OCI-LY1 (cell line): ENCODE results near the gene COL16A1.

Source experiments
- H2AFZ ChIP-seq: fragments of 200-600 bp; sonication (generic), shearing (Covaris generic); 2 replicates; pipeline ENCODE4 v1.6.0; 2014; ENCODE audit warnings: antibody characterized with exemption, mild to moderate bottlenecking, low read length
- H3F3A ChIP-seq: fragments of 200-600 bp; sonication (generic), shearing (Covaris generic); 2 replicates; pipeline ENCODE4 v1.6.0; 2014; ENCODE audit warnings: mild to moderate bottlenecking, antibody characterized with exemption, low read length, moderate library complexity; ENCODE audit not compliant: insufficient read depth
- H3K27ac ChIP-seq: fragments of 200-600 bp; sonication (generic); 2 replicates; pipeline ENCODE4 v1.5.1; 2014; ENCODE audit warnings: low read length, mixed run types, mild to moderate bottlenecking, low read depth; ENCODE audit not compliant: poor library complexity, severe bottlenecking
- H3K27me3 ChIP-seq: fragments of 200-600 bp; sonication (generic); 2 replicates; pipeline ENCODE4 v1.6.0; 2014; ENCODE audit warnings: antibody characterized with exemption, mild to moderate bottlenecking, low read length, moderate library complexity; ENCODE audit not compliant: insufficient read depth
- H3K36me3 ChIP-seq: fragments of 200-600 bp; sonication (generic); 2 replicates; pipeline ENCODE4 v1.6.1; 2014; ENCODE audit warnings: mild to moderate bottlenecking, antibody characterized with exemption, low read length, moderate library complexity, mixed read lengths; ENCODE audit not compliant: insufficient read depth
- H3K4me1 ChIP-seq: fragments of 200-600 bp; sonication (generic); 2 replicates; pipeline ENCODE4 v1.5.1; 2014; ENCODE audit warnings: mild to moderate bottlenecking, low read length, moderate library complexity; ENCODE audit not compliant: insufficient read depth, severe bottlenecking
- H3K4me2 ChIP-seq: fragments of 200-600 bp; sonication (generic), shearing (Covaris generic); 2 replicates; pipeline ENCODE4 v1.6.1; 2014; ENCODE audit warnings: low read length
- H3K4me3 ChIP-seq: fragments of 200-600 bp; sonication (generic); 2 replicates; pipeline ENCODE4 v1.5.1; 2014; ENCODE audit warnings: low read length, low read depth, mild to moderate bottlenecking, mixed read lengths; ENCODE audit not compliant: poor library complexity, severe bottlenecking
- H3K79me2 ChIP-seq: fragments of 200-600 bp; shearing (Covaris generic); 2 replicates; pipeline ENCODE4 v1.6.1; 2016; ENCODE audit warnings: mixed run types, low read length, mixed read lengths; ENCODE audit not compliant: insufficient read depth
- H3K9ac ChIP-seq: fragments of 200-600 bp; sonication (generic), shearing (Covaris generic); 2 replicates; pipeline ENCODE4 v1.6.1; 2014; ENCODE audit warnings: mild to moderate bottlenecking, low read length, mixed read lengths
- H3K9me2 ChIP-seq: fragments of 200-600 bp; sonication (generic), shearing (Covaris generic); 2 replicates; pipeline ENCODE4 v1.6.1; 2014; ENCODE audit warnings: low read depth, mild to moderate bottlenecking, low read length, mixed read lengths
- H3K9me3 ChIP-seq: fragments of 200-600 bp; shearing (Covaris generic); 2 replicates; pipeline ENCODE4 v1.6.1; 2014; ENCODE audit warnings: low read length, mixed read lengths
- H4K20me1 ChIP-seq: fragments of 200-600 bp; sonication (generic), shearing (Covaris generic); 2 replicates; pipeline ENCODE4 v1.6.0; 2016; ENCODE audit warnings: mild to moderate bottlenecking, low read length; ENCODE audit not compliant: insufficient read depth
- EZH2 ChIP-seq: fragments of 200-600 bp; sonication (generic), shearing (Covaris generic); IDR thresholded peaks from 2 replicates; pipeline ENCODE4 v1.8.0; 2017; ENCODE audit warnings: borderline replicate concordance, mixed run types, mild to moderate bottlenecking, antibody characterized with exemption, low read length, moderate library complexity, mixed read lengths
- TF ChIP-seq, protein P1 (sequence below): fragments of 200-600 bp; sonication (generic), shearing (Covaris generic); IDR thresholded peaks from 2 replicates; pipeline ENCODE4 v1.5.1; 2017; ENCODE audit warnings: mild to moderate bottlenecking, antibody characterized with exemption, low read length, moderate library complexity, mixed read lengths

COL16A1 gene

GRCh38 chr1:31735571-31735970 lies 31.8 kb upstream of the COL16A1 start:
- no peaks in the 10 kb centered on the region for H3K9me2 ChIP-seq
- no peak overlapping the region for H3K9ac ChIP-seq
- no peak overlapping the region for H3K27ac ChIP-seq
- H2AFZ ChIP-seq = no peak overlapping the region
- H3K27me3 ChIP-seq = no peaks in the 10 kb centered on the region; the same call in 1 of the 2 replicates
- no peak overlapping the region for H3K4me2 ChIP-seq
- H3K4me3 ChIP-seq = no peak overlapping the region
- no peaks in the 10 kb centered on the region for H4K20me1 ChIP-seq
- no peaks in the 10 kb centered on the region for H3K9me3 ChIP-seq
- H3K79me2 ChIP-seq = no peaks in the 10 kb centered on the region
- peaks cover 6% of the 10 kb centered on the region for H3K4me1 ChIP-seq
- TF ChIP-seq, protein P1, sequence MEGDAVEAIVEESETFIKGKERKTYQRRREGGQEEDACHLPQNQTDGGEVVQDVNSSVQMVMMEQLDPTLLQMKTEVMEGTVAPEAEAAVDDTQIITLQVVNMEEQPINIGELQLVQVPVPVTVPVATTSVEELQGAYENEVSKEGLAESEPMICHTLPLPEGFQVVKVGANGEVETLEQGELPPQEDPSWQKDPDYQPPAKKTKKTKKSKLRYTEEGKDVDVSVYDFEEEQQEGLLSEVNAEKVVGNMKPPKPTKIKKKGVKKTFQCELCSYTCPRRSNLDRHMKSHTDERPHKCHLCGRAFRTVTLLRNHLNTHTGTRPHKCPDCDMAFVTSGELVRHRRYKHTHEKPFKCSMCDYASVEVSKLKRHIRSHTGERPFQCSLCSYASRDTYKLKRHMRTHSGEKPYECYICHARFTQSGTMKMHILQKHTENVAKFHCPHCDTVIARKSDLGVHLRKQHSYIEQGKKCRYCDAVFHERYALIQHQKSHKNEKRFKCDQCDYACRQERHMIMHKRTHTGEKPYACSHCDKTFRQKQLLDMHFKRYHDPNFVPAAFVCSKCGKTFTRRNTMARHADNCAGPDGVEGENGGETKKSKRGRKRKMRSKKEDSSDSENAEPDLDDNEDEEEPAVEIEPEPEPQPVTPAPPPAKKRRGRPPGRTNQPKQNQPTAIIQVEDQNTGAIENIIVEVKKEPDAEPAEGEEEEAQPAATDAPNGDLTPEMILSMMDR = no peak
- TF ChIP-seq EZH2 = no peak
- no peaks in the 10 kb centered on the region for H3K36me3 ChIP-seq
- H3F3A ChIP-seq = no peaks in the 10 kb centered on the region

- no peaks in the 10 kb centered on the region for H3K9me3 ChIP-seq
- no peaks in the 10 kb centered on the region; the same call in 1 of the 2 replicates for H3K27me3 ChIP-seq
- H3K79me2 ChIP-seq = no peaks in the 10 kb centered on the region
- no peak for TF ChIP-seq EZH2
- H3K9ac ChIP-seq = no peak overlapping the region
- no peak overlapping the region for H2AFZ ChIP-seq
- no peak overlapping the region for H3K4me2 ChIP-seq
- peaks cover 6% of the 10 kb centered on the region for H3K4me1 ChIP-seq
- no peaks in the 10 kb centered on the region for H3F3A ChIP-seq
- no peak overlapping the region for H3K4me3 ChIP-seq
- no peaks in the 10 kb centered on the region for H3K9me2 ChIP-seq
- H3K27ac ChIP-seq = no peak overlapping the region
- H3K36me3 ChIP-seq = no peaks in the 10 kb centered on the region
- H4K20me1 ChIP-seq = no peaks in the 10 kb centered on the region
Measured at GRCh38 chr1:31734582-31735107, 30.8 kb upstream of the COL16A1 start.

GRCh38 chr1:31733389-31734219 lies 29.8 kb upstream of the COL16A1 start:
- Histone ChIP-seq H3K27me3 (no peaks in the 10 kb centered on the region; the same call in 1 of the 2 replicates), H3K4me1 (no peaks in the 10 kb centered on the region), H2AFZ (no peak overlapping the region), H3K36me3 (no peaks in the 10 kb centered on the region), H3K9me3 (no peaks in the 10 kb centered on the region), H3F3A (no peaks in the 10 kb centered on the region), H3K4me2 (no peak overlapping the region), H4K20me1 (no peaks in the 10 kb centered on the region), H3K9me2 (no peaks in the 10 kb centered on the region), H3K9ac (no peak overlapping the region), H3K4me3 (no peak overlapping the region), H3K27ac (no peak overlapping the region), H3K79me2 (no peaks in the 10 kb centered on the region)
- no peak for TF ChIP-seq EZH2
- TF ChIP-seq, protein P1 = no peak
